Heart left ventricle (tissue), 16 donors: ENCODE results near the gene DNAH1. TPM values are rescaled to one million over a fixed set of nuclear protein-coding genes. Genes with fewer than 3 reads are reported as not detected.

ENCODE experiments used
- ATAC-seq, 4 donors: fragments of 200-7000 bp; cut with Tn5 transposase; one replicate each; pipeline ENCODE4 v1.9.1; 2020 to 2022; ENCODE audit warnings: moderate library complexity in 4 of 4, mild to moderate bottlenecking in 3 of 4, moderate number of reproducible peaks in 1 of 4
- DNase-seq, 5 donors: peaks; one replicate each; pipeline ENCODE4 v3.0.0-alpha.2; 2020
- H3K27ac ChIP-seq, 12 donors: fragments of 200-600 bp; sonication (generic) in 4 of 12; one replicate each; pipeline versions ENCODE4 v1.5.0 to v1.8.0; 2016 to 2022; ENCODE audit warnings: mild to moderate bottlenecking in 2 of 12
- H3K27me3 ChIP-seq, 9 donors: fragments of 200-600 bp; sonication (generic) in 2 of 9; one replicate each; pipeline versions ENCODE4 v1.5.1 to v1.8.0; 2016 to 2022; ENCODE audit warnings: mild to moderate bottlenecking in 3 of 9
- H3K36me3 ChIP-seq, 9 donors: fragments of 200-600 bp; sonication (generic) in 2 of 9; one replicate each; pipeline versions ENCODE4 v1.5.0 to v1.8.0; 2018 to 2022; ENCODE audit warnings: mild to moderate bottlenecking in 2 of 9
- H3K4me1 ChIP-seq, 12 donors: fragments of 200-600 bp; sonication (generic) in 4 of 12; one replicate each; pipeline versions ENCODE4 v1.5.0 to v1.8.0; 2016 to 2022; ENCODE audit warnings: mild to moderate bottlenecking in 3 of 12
- H3K4me3 ChIP-seq, 12 donors: fragments of 200-600 bp; sonication (generic) in 4 of 12; one replicate each; pipeline versions ENCODE4 v1.5.0 to v1.8.0; 2017 to 2022; ENCODE audit warnings: mild to moderate bottlenecking in 9 of 12, moderate library complexity in 4 of 12
- H3K9me3 ChIP-seq, 12 donors: fragments of 200-600 bp; sonication (generic) in 4 of 12; one replicate each; pipeline versions ENCODE4 v1.5.0 to v1.8.0; 2016 to 2022; ENCODE audit warnings: mild to moderate bottlenecking in 1 of 12
- POLR2A ChIP-seq, 2 donors: fragments of 450-650 bp; IDR thresholded peaks; one replicate each; pipeline ENCODE4 v1.6.1; 2017; ENCODE audit warnings: antibody characterized with exemption in 2 of 2, mild to moderate bottlenecking in 2 of 2, moderate library complexity in 2 of 2
- WGBS, 4 donors: extraction: QIAGEN DNeasy Blood & Tissue Kit in 2 of 4; methylation state at CpG; one replicate each; pipeline versions ENCODE4 v1.1.5 to v1.1.7; 2013 to 2018; 5-methylcytosine and 5-hydroxymethylcytosine counted together
- intact Hi-C, 10 donors: fragments of 100-400 bp; cut with DNase I; formaldehyde crosslinking; loops; one replicate each; pipeline versions ENCODE4 v1.11.1 to v1.14.2; 2022
- polyA plus RNA-seq, 2 donors: library from polyadenylated mRNA; stranded (reverse); fragments of 200-250 nt; gene quantifications; one replicate each; pipeline ENCODE4 v1.2.3, GENCODE V29; 2013
- total RNA-seq, 9 donors: library from RNA; depleted of rRNA in 2 of 9; stranded (reverse); fragments of >200 nt in 2 of 9; fragmentation: NEBNext Ultra II Directional in 3 of 9; extraction: Animal tissue kit (Norgen Biotek cat#: 25700) in 3 of 9; gene quantifications; one replicate each; pipeline versions ENCODE4 v1.1.0 to v1.2.4, GENCODE V29; 2016 to 2023
- TF ChIP-seq, protein P1 (sequence below), 12 donors: fragments of 200-600 bp; sonication (generic) in 4 of 12; IDR thresholded peaks; one replicate each; pipeline versions ENCODE4 v1.5.0 to v1.8.0; 2018 to 2022; ENCODE audit warnings: antibody characterized with exemption in 12 of 12, mild to moderate bottlenecking in 5 of 12
- donor health status: ischemic (EF 13 %, LVEDD 7.1; RV severe dilation, severe dysfunction).
- donor health status: healthy with polysubstance abuse.
- donor health status: DM: no; HTN: yes; CAD: no.
- donor health status: DM: no; HTN: no; CAD: no.
- donor health status: ischemic (EF 25% LVEDD 6.9; RV normal size, moderate dysfunction).
- donor health status: ischemic (EF 25% LVEDD 5.7; RV mildly dilated, moderate dysfunction).
- donor health status: healthy.
- donor health status: DM: yes; HTN: yes; CAD: no.
- donor health status: ischemic (EF 35%, LVEDD 5.7; RV mildly dilated, moderate dysfunction).
- donor health status: nonischemic (EF 11% LVEDD 7.7; RV severe dilation, severe dysfunction).
- donor health status: DM: yes; HTN: yes; CAD: no.
- donor health status: PGD.
- donor health status: ischemic (EF 29% LVEDD 5.4; RV normal size, mild dysfunction).
- donor health status: nonischemic (EF 23%, LVEDD 6.1; RV moderate dilation, normal function).

Gene DNAH1
- total and polyA plus RNA-seq, 11 donors = 0.95 to 6.6 (median 2.8) TPM

DNA sequence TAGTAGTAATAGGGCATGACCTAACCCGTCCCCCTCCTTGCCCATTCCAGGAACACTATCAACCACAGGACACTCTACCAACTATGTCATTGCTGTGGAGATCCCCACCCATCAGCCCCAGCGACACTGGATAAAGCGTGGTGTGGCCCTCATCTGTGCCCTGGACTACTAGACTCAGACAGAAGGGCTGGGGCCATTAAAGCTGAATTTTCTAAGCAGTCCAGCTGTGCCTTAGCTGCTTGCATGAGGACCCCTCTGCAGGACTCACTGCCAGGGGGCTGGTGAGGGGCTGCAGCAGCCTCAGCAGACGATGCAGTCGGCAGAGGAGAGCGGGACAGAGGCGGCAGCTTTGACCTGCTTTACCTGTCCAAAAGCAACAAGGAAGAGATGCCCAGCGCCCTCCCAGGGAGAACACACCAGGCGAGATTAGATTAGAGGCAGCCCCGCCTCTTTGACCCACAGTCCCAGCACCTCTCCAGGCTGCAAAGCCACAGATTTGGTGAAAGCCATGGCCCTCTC, 84.2 kb downstream of the DNAH1 start:
- WGBS, 4 donors = 75 to 82% (median 79%) methylated on average over 10 of the region's 10 CpGs
- no peaks in the 10 kb centered on the region for H3K9me3 ChIP-seq
- peak overlapping the region in 4 of 12 donors; percentile 22 to 64 (median 38) for H3K27ac ChIP-seq
- peaks cover 0 to 58% (median 47%) of the 10 kb centered on the region in 9 donors for H3K36me3 ChIP-seq
- TF ChIP-seq POLR2A (IDR thresholded peaks at IDR 0.05) = no peak
- TF ChIP-seq, protein P1, sequence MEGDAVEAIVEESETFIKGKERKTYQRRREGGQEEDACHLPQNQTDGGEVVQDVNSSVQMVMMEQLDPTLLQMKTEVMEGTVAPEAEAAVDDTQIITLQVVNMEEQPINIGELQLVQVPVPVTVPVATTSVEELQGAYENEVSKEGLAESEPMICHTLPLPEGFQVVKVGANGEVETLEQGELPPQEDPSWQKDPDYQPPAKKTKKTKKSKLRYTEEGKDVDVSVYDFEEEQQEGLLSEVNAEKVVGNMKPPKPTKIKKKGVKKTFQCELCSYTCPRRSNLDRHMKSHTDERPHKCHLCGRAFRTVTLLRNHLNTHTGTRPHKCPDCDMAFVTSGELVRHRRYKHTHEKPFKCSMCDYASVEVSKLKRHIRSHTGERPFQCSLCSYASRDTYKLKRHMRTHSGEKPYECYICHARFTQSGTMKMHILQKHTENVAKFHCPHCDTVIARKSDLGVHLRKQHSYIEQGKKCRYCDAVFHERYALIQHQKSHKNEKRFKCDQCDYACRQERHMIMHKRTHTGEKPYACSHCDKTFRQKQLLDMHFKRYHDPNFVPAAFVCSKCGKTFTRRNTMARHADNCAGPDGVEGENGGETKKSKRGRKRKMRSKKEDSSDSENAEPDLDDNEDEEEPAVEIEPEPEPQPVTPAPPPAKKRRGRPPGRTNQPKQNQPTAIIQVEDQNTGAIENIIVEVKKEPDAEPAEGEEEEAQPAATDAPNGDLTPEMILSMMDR (IDR thresholded peaks at IDR 0.05) = no peak
- DNase-seq (peak in 2 of 5 donors; percentile 25 to 40), ATAC-seq (peak; percentile 18 to 80 (median 46))
- peaks cover 0 to 21% (median 3%) of the 10 kb centered on the region in 12 donors for H3K4me1 ChIP-seq
- no peaks in the 10 kb centered on the region for H3K27me3 ChIP-seq
- H3K4me3 ChIP-seq = no peak overlapping the region
- intact Hi-C loops = loop anchor here in 4 of 10 donors (5.0 to 10.0 kb wide), 4 partner anchors 116 to 916 kb away; partner anchors contain the start of genes GLYCTK (in 1 of the 4) and TWF2 (in 1 of the 4)

GRCh38 chr3:52401021-52401420, 84.9 kb downstream of the DNAH1 start:
- no peaks in the 10 kb centered on the region for H3K27me3 ChIP-seq
- H3K36me3 ChIP-seq = peaks cover 0 to 65% (median 54%) of the 10 kb centered on the region in 9 donors
- TF ChIP-seq POLR2A (IDR thresholded peaks at IDR 0.05) = no peak
- TF ChIP-seq, protein P1 (IDR thresholded peaks at IDR 0.05) = no peak
- ATAC-seq = peak in 1 of 4 donors; percentile 1
- WGBS, 4 donors = 50 to 86% (median 78%) methylated on average over 1 of the region's 1 CpG
- no peak overlapping the region for H3K4me3 ChIP-seq
- peak overlapping the region in 1 of 12 donors; percentile 29 for H3K27ac ChIP-seq
- intact Hi-C loops = loop anchor here in 4 of 10 donors (5.0 to 10.0 kb wide), 4 partner anchors 116 to 916 kb away; partner anchors contain the start of genes GLYCTK (in 1 of the 4) and TWF2 (in 1 of the 4)
- DNase-seq = no peak
- peaks cover 0 to 21% (median 3%) of the 10 kb centered on the region in 12 donors for H3K4me1 ChIP-seq
- no peaks in the 10 kb centered on the region for H3K9me3 ChIP-seq

DNA sequence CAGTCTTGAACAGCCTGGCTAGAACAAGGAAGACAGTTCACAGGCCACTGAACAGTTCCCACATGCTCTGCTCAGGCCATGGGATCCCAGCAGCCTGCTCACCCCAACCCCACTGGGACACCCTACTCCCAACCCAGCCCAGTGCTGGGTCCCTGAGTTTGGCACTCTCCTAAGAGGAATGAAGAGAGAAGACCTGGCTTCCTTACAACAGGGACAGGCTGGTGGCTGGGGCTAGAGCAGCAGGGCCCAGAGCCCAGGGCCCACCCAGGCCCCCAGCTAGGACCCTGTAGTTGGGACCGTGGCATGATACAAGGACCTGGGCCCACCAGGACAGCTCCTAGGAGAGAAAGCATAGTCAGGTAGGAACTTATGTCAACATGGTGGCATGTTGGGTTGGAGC, 85.4 kb downstream of the DNAH1 start:
- Histone ChIP-seq H3K9me3 (no peaks in the 10 kb centered on the region), H3K27ac (no peak overlapping the region), H3K4me1 (peaks cover 0 to 21% (median 3%) of the 10 kb centered on the region in 12 donors), H3K27me3 (no peaks in the 10 kb centered on the region), H3K4me3 (no peak overlapping the region), H3K36me3 (peaks cover 0 to 70% (median 59%) of the 10 kb centered on the region in 9 donors)
- TF ChIP-seq, protein P1 (IDR thresholded peaks at IDR 0.05) = no peak
- no peak for TF ChIP-seq POLR2A (IDR thresholded peaks at IDR 0.05)
- DNase-seq = peak in 2 of 5 donors; percentile 17 to 48
- 92 to 95% (median 94%) methylated on average over 1 of the region's 1 CpG; no CpG with 5 or more reads in 1 of the 4 donors for WGBS, 4 donors
- intact Hi-C loops = loop anchor here in 4 of 10 donors (5.0 to 10.0 kb wide), 4 partner anchors 117 to 917 kb away; partner anchors contain the start of genes GLYCTK (in 1 of the 4) and TWF2 (in 1 of the 4)
- no peak for ATAC-seq

DNA sequence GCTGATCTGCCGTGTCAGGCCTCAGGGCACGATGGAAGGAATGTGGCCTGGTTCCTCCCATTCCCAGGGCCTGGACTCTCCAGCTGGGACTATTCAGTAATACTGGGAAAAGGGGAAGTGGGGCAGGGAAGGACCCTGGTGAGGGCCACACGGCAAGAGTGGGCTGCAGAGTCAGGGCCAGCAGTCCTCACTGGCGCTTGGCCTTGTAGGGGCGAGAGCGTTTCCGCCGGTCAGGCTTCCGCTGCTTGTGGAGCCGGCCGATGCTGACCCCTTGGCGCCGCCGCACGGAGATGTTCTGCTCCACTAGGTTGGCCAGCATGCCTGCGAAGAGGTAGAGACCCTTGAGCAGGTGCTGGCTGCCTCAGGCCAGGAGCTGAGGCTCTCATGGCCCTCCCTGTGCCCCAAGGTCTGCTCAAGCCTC, 86.0 kb downstream of the DNAH1 start:
- H3K27me3 ChIP-seq = no peaks in the 10 kb centered on the region
- H3K27ac ChIP-seq = no peak overlapping the region
- H3K36me3 ChIP-seq = peaks cover 0 to 76% (median 65%) of the 10 kb centered on the region in 9 donors
- TF ChIP-seq, protein P1 (IDR thresholded peaks at IDR 0.05) = no peak
- TF ChIP-seq POLR2A (IDR thresholded peaks at IDR 0.05) = no peak
- no peak overlapping the region for H3K4me3 ChIP-seq
- 89 to 95% (median 93%) methylated on average over 11 to 16 of the region's 16 CpGs for WGBS, 4 donors
- DNase-seq = peak in 2 of 5 donors; percentile 15 to 24
- peaks cover 0 to 21% (median 3%) of the 10 kb centered on the region in 12 donors for H3K4me1 ChIP-seq
- H3K9me3 ChIP-seq = no peaks in the 10 kb centered on the region
- ATAC-seq = no peak
- intact Hi-C loops = loop anchor here in 4 of 10 donors (5.0 to 10.0 kb wide), 4 partner anchors 117 to 917 kb away; partner anchors contain the start of genes GLYCTK (in 1 of the 4) and TWF2 (in 1 of the 4)
